Sciatic nerve (tissue), 2 donors: Measurements from ENCODE around the gene EVX2. TPM values are rescaled to one million over a fixed set of nuclear protein-coding genes. Genes with fewer than 3 reads are reported as not detected.

Source experiments
- ATAC-seq: fragments of 200-7000 bp; cut with Tn5 transposase; one replicate; pipeline ENCODE4 v1.9.1; 2020; ENCODE audit warnings: mild to moderate bottlenecking, moderate library complexity
- DNase-seq: peaks from one replicate; pipeline ENCODE4 v3.0.0-alpha.2; 2020; ENCODE audit warnings: low spot score
- intact Hi-C: fragments of 100-400 bp; cut with DNase I; formaldehyde crosslinking; loops from one replicate; pipeline ENCODE4 v1.14.2; 2022
- total RNA-seq: library from RNA; stranded (reverse); fragmentation: NEBNext Ultra II Directional; extraction: Animal tissue kit (Norgen Biotek cat#: 25700); gene quantifications from one replicate; pipeline ENCODE4 v1.2.1, GENCODE V29; 2021
- donor health status: DM: no; HTN: no; CAD: no.
- donor health status: DM: no; HTN: no; CAD: no.

Gene EVX2
- total RNA-seq, 1 donor from 2014 or later = not detected

DNA sequence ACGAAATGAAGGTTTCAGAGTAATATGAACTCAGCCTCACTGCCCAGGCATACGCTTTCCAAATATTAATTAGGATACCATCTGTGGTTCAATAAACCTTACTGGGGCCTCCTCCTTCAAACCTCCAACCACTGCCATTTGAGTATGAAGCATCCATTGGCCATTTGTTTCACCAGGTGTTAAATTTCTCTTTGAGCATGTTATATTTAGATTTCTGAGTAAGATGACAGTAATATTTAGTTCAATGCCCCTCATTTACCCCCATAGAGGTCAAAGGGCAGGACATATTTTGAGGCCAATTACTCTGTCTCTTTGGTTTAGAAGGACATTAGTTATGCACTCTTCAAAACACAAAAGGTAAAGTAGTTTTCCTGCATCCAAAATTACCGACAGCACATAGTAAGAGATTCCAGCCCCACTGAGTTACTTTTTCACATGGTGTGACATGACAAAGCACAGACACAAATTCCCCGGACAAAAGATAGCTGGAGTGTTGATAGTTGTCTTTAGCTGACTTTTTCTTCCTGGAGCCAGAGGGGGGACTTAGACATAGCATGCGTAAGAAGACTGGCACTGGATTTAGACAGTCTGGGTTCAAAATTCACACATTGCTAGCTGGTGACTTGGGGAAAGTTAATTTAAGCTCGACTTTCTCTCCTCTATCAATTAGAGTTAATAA, 48.6 kb downstream of the EVX2 start:
- ATAC-seq (no peak), DNase-seq (no peak)
- intact Hi-C loops = no loop called here

DNA sequence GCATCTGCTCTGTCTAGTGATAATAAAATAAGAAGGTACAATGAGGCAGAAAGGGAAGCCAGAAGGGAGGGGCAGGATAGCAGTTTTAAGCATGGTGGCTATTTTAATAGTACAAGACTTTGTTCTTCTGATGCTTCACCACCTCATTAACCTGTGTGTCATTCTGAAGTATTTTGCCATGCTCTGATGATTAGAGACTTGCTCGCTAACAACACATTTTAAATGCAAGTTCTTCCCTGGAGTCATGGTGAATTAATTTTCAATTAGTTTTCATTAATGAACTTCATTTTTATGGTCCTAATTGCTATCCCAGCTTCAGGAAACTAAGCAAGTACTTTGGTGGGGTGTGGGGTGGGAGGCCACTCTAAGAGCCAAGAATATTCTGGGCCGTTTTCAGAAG, 56.0 kb downstream of the EVX2 start:
- no peak for DNase-seq
- intact Hi-C loops = no loop called here
- ATAC-seq = no peak

Other genes with a start within 250 kb of the EVX2 start
- 42.1 TPM for gene LNPK, start 81.7 kb downstream of the EVX2 start, total RNA-seq
- not detected for gene HOXD13, start 8.8 kb upstream of the EVX2 start, total RNA-seq
- gene HOXD12, start 15.8 kb upstream of the EVX2 start, total RNA-seq = not detected
- 0.40 TPM for gene HOXD11, start 23.3 kb upstream of the EVX2 start, total RNA-seq
- gene HOXD10, start 32.8 kb upstream of the EVX2 start, total RNA-seq = 1.9 TPM
- 4.9 TPM for gene HOXD9, start 38.8 kb upstream of the EVX2 start, total RNA-seq
- 11.9 TPM for gene HOXD8, start 45.7 kb upstream of the EVX2 start, total RNA-seq
- gene HOXD4, start 67.6 kb upstream of the EVX2 start, total RNA-seq = 6.8 TPM
- gene HOXD3, start 73.3 kb upstream of the EVX2 start, total RNA-seq = 9.8 TPM
- gene HOXD1, start 104.7 kb upstream of the EVX2 start, total RNA-seq = 1.9 TPM
- 22.8 TPM for gene MTX2, start 185.5 kb upstream of the EVX2 start, total RNA-seq